Pancreas (tissue), 10 donors: ENCODE measurements around the gene CRK. TPM values are rescaled to one million over a fixed set of nuclear protein-coding genes. Genes with fewer than 3 reads are reported as not detected.

Experiments
- ATAC-seq, 4 donors: fragments of 200-7000 bp; cut with Tn5 transposase; one replicate each; pipeline versions ENCODE4 v1.8.0 to v1.9.1; 2020; ENCODE audit warnings: mild to moderate bottlenecking in 4 of 4, moderate library complexity in 4 of 4
- DNase-seq, 6 donors: peaks; one replicate each; pipeline ENCODE4 v3.0.0-alpha.2; 2020
- FAIRE-seq: peaks from 2 replicates; lab custom pipeline; 2012; peaks lifted over from hg19 to GRCh38; lab: Jason Lieb, UNC
- H3K27ac ChIP-seq, 4 donors: fragments of 200-600 bp; sonication (generic); 1 replicate in 3 of 4; 2 replicates in 1 of 4; pipeline versions ENCODE4 v1.5.0 to v1.8.0; 2020
- H3K27me3 ChIP-seq, 4 donors: fragments of 200-600 bp; one replicate each; pipeline ENCODE4 v1.8.0; 2021
- H3K36me3 ChIP-seq, 3 donors: fragments of 200-600 bp; sonication (generic) in 1 of 3; one replicate each; pipeline versions ENCODE4 v1.5.0 to v1.8.0; 2020 to 2021
- H3K4me1 ChIP-seq, 3 donors: fragments of 200-600 bp; one replicate each; pipeline ENCODE4 v1.8.0; 2021
- H3K4me3 ChIP-seq, 4 donors: fragments of 200-600 bp; sonication (generic) in 2 of 4; one replicate each; pipeline versions ENCODE4 v1.5.0 to v1.8.0; 2020 to 2021
- H3K9me3 ChIP-seq, 4 donors: fragments of 200-600 bp; one replicate each; pipeline ENCODE4 v1.8.0; 2021
- WGBS, 2 donors: extraction: QIAGEN DNeasy Blood & Tissue Kit; methylation state at CpG; one replicate each; pipeline ENCODE4 v1.1.7; 2013; 5-methylcytosine and 5-hydroxymethylcytosine counted together
- intact Hi-C, 3 donors: fragments of 100-400 bp; cut with DNase I; formaldehyde crosslinking; loops; one replicate each; pipeline versions ENCODE4 v1.11.1 to v1.14.2; 2022
- polyA plus RNA-seq, 2 donors: library from polyadenylated mRNA; stranded (reverse); fragments of 200-250 nt; gene quantifications; one replicate each; pipeline ENCODE4 v1.2.3, GENCODE V29; 2013
- total RNA-seq, 6 donors: library from RNA; stranded (reverse); fragmentation: NEBNext Ultra II Directional in 4 of 6; extraction: Animal tissue kit (Norgen Biotek cat#: 25700) in 4 of 6; gene quantifications; one replicate each; pipeline versions ENCODE4 v1.2.1 to v1.2.4, GENCODE V29; 2021 to 2023
- TF ChIP-seq, protein P1 (sequence below), 4 donors: fragments of 200-600 bp; sonication (generic) in 3 of 4; IDR thresholded peaks; one replicate each; pipeline versions ENCODE4 v1.5.0 to v1.8.0; 2021; ENCODE audit warnings: antibody characterized with exemption in 4 of 4
- donor health status: healthy with polysubstance abuse.
- donor health status: DM: no; HTN: no; CAD: no; lungs with moderate emphysema.
- donor health status: DM: no; HTN: no; CAD: no.
- donor health status: control.
- donor health status: control.
- donor health status: Bipolar disorder and iron deficiency.
- donor health status: DM: yes; HTN: yes; CAD: no.
- donor health status: DM: no; HTN: no; CAD: no.
- donor health status: DM: no; HTN: no; CAD: no.
- donor health status: DM: yes; HTN: yes; CAD: no.

CRK gene
- total and polyA plus RNA-seq, 8 donors: 9.8 to 30.8 (median 18.5) TPM

- Histone ChIP-seq H3K36me3 (no peaks in the 10 kb centered on the region), H3K9me3 (no peaks in the 10 kb centered on the region), H3K4me1 (peaks cover 26 to 34% (median 32%) of the 10 kb centered on the region in 3 donors), H3K27me3 (no peaks in the 10 kb centered on the region), H3K27ac (no peak overlapping the region), H3K4me3 (no peak overlapping the region)
- TF ChIP-seq, protein P1, sequence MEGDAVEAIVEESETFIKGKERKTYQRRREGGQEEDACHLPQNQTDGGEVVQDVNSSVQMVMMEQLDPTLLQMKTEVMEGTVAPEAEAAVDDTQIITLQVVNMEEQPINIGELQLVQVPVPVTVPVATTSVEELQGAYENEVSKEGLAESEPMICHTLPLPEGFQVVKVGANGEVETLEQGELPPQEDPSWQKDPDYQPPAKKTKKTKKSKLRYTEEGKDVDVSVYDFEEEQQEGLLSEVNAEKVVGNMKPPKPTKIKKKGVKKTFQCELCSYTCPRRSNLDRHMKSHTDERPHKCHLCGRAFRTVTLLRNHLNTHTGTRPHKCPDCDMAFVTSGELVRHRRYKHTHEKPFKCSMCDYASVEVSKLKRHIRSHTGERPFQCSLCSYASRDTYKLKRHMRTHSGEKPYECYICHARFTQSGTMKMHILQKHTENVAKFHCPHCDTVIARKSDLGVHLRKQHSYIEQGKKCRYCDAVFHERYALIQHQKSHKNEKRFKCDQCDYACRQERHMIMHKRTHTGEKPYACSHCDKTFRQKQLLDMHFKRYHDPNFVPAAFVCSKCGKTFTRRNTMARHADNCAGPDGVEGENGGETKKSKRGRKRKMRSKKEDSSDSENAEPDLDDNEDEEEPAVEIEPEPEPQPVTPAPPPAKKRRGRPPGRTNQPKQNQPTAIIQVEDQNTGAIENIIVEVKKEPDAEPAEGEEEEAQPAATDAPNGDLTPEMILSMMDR (IDR thresholded peaks at IDR 0.05): no peak
- FAIRE-seq (no peak), ATAC-seq (no peak), DNase-seq (no peak)
- intact Hi-C loops: no loop called here
- 84 to 86% methylated on average over 17 of the region's 17 CpGs for WGBS, 2 donors
These were observed 84.0 kb downstream of the CRK start for GRCh38 chr17:1371893-1372590.

Other genes starting within 250 kb of the CRK start
- not detected for gene BHLHA9, start 185.8 kb downstream of the CRK start, total RNA-seq
- gene BHLHA9, start 185.8 kb downstream of the CRK start, polyA plus RNA-seq: not detected
- gene TRARG1, start 176.6 kb downstream of the CRK start, total RNA-seq: 1 to 10 TPM in 1 of 6 donors, under 1 TPM in 3, not detected in 2; 0.09 to 2.9 (median 0.35) TPM
- gene TRARG1, start 176.6 kb downstream of the CRK start, polyA plus RNA-seq: 1 to 10 TPM in 1 of 2 donors, under 1 TPM in 1; 0.31 to 4.1 TPM
- 100 to 1,000 TPM; 138 to 236 (median 192) TPM for gene YWHAE, start 56.0 kb downstream of the CRK start, total RNA-seq
- 100 to 1,000 TPM; 131 to 196 TPM for gene YWHAE, start 56.0 kb downstream of the CRK start, polyA plus RNA-seq
- gene MYO1C, start 36.5 kb upstream of the CRK start, total RNA-seq: 100 to 1,000 TPM in 4 of 6 donors, 10 to 100 TPM in 2; 95.1 to 138 (median 105) TPM
- 10 to 100 TPM; 57.2 to 69.3 TPM for gene MYO1C, start 36.5 kb upstream of the CRK start, polyA plus RNA-seq
- gene INPP5K, start 60.4 kb upstream of the CRK start, total RNA-seq: 10 to 100 TPM; 13.2 to 23.8 (median 17.2) TPM
- gene INPP5K, start 60.4 kb upstream of the CRK start, polyA plus RNA-seq: 10 to 100 TPM; 23.9 to 24.4 TPM
- gene PITPNA, start 106.6 kb upstream of the CRK start, total RNA-seq: 10 to 100 TPM; 24.1 to 32.8 (median 26.8) TPM
- 10 to 100 TPM in 1 of 2 donors, 1 to 10 TPM in 1; 9.3 to 21.5 TPM for gene PITPNA, start 106.6 kb upstream of the CRK start, polyA plus RNA-seq
- 10 to 100 TPM in 3 of 6 donors, 1 to 10 TPM in 3; 2.6 to 14.5 (median 7.3) TPM for gene SLC43A2, start 172.6 kb upstream of the CRK start, total RNA-seq
- 10 to 100 TPM in 1 of 2 donors, 1 to 10 TPM in 1; 9.7 to 10.1 TPM for gene SLC43A2, start 172.6 kb upstream of the CRK start, polyA plus RNA-seq
- 1 to 10 TPM; 2.0 to 5.0 (median 3.1) TPM for gene SCARF1, start 189.5 kb upstream of the CRK start, total RNA-seq
- gene SCARF1, start 189.5 kb upstream of the CRK start, polyA plus RNA-seq: 1 to 10 TPM; 8.1 to 8.6 TPM
- gene RILP, start 193.6 kb upstream of the CRK start, total RNA-seq: 1 to 10 TPM; 6.6 to 9.0 (median 7.8) TPM
- 10 to 100 TPM; 13.7 to 14.4 TPM for gene RILP, start 193.6 kb upstream of the CRK start, polyA plus RNA-seq
- gene PRPF8, start 228.6 kb upstream of the CRK start, total RNA-seq: 100 to 1,000 TPM in 3 of 6 donors, 10 to 100 TPM in 3; 88.8 to 129 (median 100.0) TPM
- 10 to 100 TPM; 78.9 to 93.1 TPM for gene PRPF8, start 228.6 kb upstream of the CRK start, polyA plus RNA-seq